Sigmoid colon (tissue), 4 donors: ENCODE data around the gene FOXK2.
A peak's percentile ranks its signal among the peaks of the same experiment; 100 is the strongest.

Source experiments
- CTCF ChIP-seq, 4 experiments: fragments of 450-650 bp in 3 of 4; fragments of 200-600 bp in 1 of 4; IDR thresholded peaks; one replicate each; pipeline ENCODE4 v1.5.1; 2016 to 2019; ENCODE audit warnings: antibody characterized with exemption in 4 of 4, mild to moderate bottlenecking in 3 of 4, moderate library complexity in 2 of 4
- EP300 ChIP-seq, 4 donors: sonication (generic); formaldehyde crosslinking; IDR thresholded peaks; one replicate each; pipeline ENCODE4 v1.6.1; 2017; ENCODE audit warnings: antibody characterized with exemption in 4 of 4
- POLR2AphosphoS5 ChIP-seq, 4 donors: sonication (generic); formaldehyde crosslinking; IDR thresholded peaks; one replicate each; pipeline ENCODE4 v1.6.1; 2017; ENCODE audit warnings: antibody characterized with exemption in 4 of 4

GRCh38 chr17:82528484-82529265 is 9.1 kb downstream of the FOXK2 start:
- TF ChIP-seq CTCF (IDR thresholded peaks at IDR 0.05) (peak in 2 of 4 experiments; percentile 24 to 53), EP300 (IDR thresholded peaks at IDR 0.05) (peak in 1 of 4 donors; percentile 31), POLR2AphosphoS5 (IDR thresholded peaks at IDR 0.05) (peak in 3 of 4 donors; percentile 49 to 60 (median 58))
